GM03348 (cell line): ENCODE measurements around the gene RBM23.
"Not testable (repeated sequence)": the region's sequence is repeated elsewhere in the genome, so short reads cannot be mapped to it uniquely, and the experiment has no call there.

ENCODE experiments used
- DNase-seq: peaks from one replicate; pipeline ENCODE4 v3.0.0; 2012; ENCODE audit warnings: low spot score

The RBM23 gene

GRCh38 chr14:22918804-22919600 lies at the start of gene RBM23:
Gene RBM23 (minus strand): TSS chr14:22919149.
- peak; percentile 94 for DNase-seq

GRCh38 chr14:22966783-22967269 lies 47.9 kb upstream of the RBM23 start:
- no peak for DNase-seq

- not testable (repeated sequence) for DNase-seq
Observed at GRCh38 chr14:22965916-22966782, 47.2 kb upstream of the RBM23 start.

GRCh38 chr14:22962061-22962676 lies 43.2 kb upstream of the RBM23 start:
- DNase-seq = no peak

- no peak for DNase-seq
Observed at GRCh38 chr14:22955702-22956569, 37.0 kb upstream of the RBM23 start.

GRCh38 chr14:22952418-22952817 lies 33.5 kb upstream of the RBM23 start:
- DNase-seq = no peak

GRCh38 chr14:22951795-22952194 lies 32.8 kb upstream of the RBM23 start:
- DNase-seq = not testable (repeated sequence)

GRCh38 chr14:22945642-22946041 lies 26.7 kb upstream of the RBM23 start:
- no peak for DNase-seq

GRCh38 chr14:22939684-22940083 lies 20.7 kb upstream of the RBM23 start:
- no peak for DNase-seq

GRCh38 chr14:22935156-22935555 lies 16.2 kb upstream of the RBM23 start:
- DNase-seq = no peak

GRCh38 chr14:22932146-22932545 lies 13.2 kb upstream of the RBM23 start:
- DNase-seq = no peak

GRCh38 chr14:22929961-22930364 lies 11.0 kb upstream of the RBM23 start:
- DNase-seq = no peak

GRCh38 chr14:22929104-22929960 lies 10.4 kb upstream of the RBM23 start, which contains the start of gene PRMT5:
Gene PRMT5 (minus strand): TSS chr14:22929376. CDS start chr14:22929361, 15 bp downstream.
- DNase-seq = peak; percentile 97

GRCh38 chr14:22928237-22929103 lies 9.5 kb upstream of the RBM23 start:
- no peak for DNase-seq

GRCh38 chr14:22926316-22926715 lies 7.4 kb upstream of the RBM23 start:
- no peak for DNase-seq

GRCh38 chr14:22925513-22925912 lies 6.6 kb upstream of the RBM23 start:
- DNase-seq = no peak

GRCh38 chr14:22923746-22924145 lies 4.8 kb upstream of the RBM23 start:
- DNase-seq = no peak

- no peak for DNase-seq
Observed at GRCh38 chr14:22922294-22922693, 3.3 kb upstream of the RBM23 start.

GRCh38 chr14:22920697-22921096 lies 1.7 kb upstream of the RBM23 start:
- no peak for DNase-seq

GRCh38 chr14:22919601-22919921 lies 612 bp upstream of the RBM23 start:
- DNase-seq = no peak
